ENCODE measurements around the gene C1RL.

C1RL gene

DNA sequence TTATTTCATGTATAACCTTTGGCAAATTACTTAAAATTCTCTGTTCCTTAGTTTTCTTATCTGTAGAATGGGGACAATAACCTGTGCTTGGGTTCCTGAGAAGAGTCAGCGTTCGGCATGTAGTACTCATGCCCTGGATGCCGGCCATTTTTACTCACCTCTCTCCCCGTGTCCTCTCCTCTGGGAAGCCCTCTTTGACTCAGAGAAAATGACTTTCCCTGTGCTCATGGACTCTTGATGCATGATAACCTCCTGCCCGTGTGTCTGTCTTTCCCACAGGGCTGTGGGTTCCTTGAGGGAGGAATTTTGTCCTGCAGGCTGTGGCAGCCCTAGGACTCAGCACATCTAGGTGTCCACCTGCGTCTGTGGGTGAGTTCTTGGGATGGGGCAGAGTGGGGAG lies 5.8 kb upstream of the C1RL start:
- TF ChIP-seq, protein P1, sequence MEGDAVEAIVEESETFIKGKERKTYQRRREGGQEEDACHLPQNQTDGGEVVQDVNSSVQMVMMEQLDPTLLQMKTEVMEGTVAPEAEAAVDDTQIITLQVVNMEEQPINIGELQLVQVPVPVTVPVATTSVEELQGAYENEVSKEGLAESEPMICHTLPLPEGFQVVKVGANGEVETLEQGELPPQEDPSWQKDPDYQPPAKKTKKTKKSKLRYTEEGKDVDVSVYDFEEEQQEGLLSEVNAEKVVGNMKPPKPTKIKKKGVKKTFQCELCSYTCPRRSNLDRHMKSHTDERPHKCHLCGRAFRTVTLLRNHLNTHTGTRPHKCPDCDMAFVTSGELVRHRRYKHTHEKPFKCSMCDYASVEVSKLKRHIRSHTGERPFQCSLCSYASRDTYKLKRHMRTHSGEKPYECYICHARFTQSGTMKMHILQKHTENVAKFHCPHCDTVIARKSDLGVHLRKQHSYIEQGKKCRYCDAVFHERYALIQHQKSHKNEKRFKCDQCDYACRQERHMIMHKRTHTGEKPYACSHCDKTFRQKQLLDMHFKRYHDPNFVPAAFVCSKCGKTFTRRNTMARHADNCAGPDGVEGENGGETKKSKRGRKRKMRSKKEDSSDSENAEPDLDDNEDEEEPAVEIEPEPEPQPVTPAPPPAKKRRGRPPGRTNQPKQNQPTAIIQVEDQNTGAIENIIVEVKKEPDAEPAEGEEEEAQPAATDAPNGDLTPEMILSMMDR (conservative IDR thresholded peaks at IDR 0.05; ENCODE audit: low read depth, low read length), result no peak
- DNase-seq (ENCODE audit: low read depth), result no peak
- H3K4me3 ChIP-seq (ENCODE audit: low read length), result no peak overlapping the region

DNA sequence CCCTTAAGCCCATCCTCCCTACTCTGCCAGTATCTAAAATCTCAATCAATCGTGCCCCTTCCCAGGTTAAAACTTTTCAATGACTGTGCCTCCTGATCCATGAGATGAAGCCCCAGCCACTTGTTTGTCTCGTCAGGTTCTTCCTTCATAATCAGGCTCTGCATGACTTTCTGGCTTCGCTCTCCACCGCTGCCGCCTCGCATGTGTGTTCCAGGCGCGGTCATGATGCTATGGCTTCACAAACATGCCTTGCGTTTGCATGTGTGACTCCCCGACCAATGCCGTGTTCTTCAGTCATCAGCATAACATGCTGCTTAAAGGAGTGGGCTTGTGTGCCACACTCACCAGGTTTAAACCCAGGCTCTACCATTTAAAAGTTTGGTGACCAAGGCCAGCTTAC lies 5.0 kb upstream of the C1RL start:
- no peak overlapping the region for H3K4me3 ChIP-seq (ENCODE audit: low read length)
- TF ChIP-seq, protein P1 (conservative IDR thresholded peaks at IDR 0.05; ENCODE audit: low read depth, low read length), result no peak
- DNase-seq (ENCODE audit: low read depth), result no peak

DNA sequence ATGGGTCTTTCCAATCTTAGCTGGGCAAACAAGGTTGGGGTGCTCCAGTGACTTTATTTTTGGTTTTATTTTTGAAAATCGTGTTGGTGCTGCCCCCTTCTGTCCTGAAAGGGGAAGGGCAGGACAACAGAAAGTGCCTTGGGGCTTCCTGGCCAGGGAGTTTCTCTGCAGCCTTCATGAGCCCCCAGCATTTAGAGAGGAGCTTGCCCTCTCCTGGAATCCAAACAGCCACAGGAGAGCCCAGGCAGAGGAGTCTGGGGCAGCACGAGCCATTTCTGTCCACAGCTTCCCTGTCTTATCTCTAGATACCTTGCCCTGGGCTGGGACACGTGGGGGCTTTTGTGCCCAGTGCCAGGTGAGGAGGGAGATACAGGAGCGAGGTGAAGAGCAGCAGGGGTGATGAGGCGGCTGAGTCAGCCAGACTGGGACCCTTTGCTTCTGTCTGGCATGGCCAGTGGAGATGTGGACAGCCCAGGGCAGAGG lies 4.4 kb upstream of the C1RL start:
- H3K4me3 ChIP-seq (ENCODE audit: low read length), result no peak overlapping the region
- TF ChIP-seq, protein P1 (conservative IDR thresholded peaks at IDR 0.05; ENCODE audit: low read depth, low read length), result peak; percentile 83
- no peak for DNase-seq (ENCODE audit: low read depth)

DNA sequence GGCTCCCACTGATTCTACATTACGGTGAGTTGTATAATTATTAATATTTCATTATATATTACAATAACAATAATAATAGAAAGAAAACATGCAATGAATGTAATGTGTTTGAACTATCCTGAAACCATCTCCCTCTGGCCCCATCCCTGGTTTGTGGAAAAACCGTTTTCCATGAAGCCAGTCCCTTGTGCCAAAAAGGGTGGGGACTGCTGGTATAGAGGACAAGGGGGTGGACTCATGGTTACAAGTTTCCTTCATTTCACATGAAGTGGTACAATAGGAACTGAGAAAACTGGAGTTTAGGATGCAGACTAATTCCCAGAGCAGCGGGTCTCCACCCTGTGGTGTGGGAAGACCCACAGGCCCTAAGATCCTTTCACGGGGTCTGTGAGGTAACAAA lies 3.0 kb upstream of the C1RL start:
- TF ChIP-seq, protein P1 (conservative IDR thresholded peaks at IDR 0.05; ENCODE audit: low read depth, low read length), result no peak
- DNase-seq (ENCODE audit: low read depth), result no peak
- H3K4me3 ChIP-seq (ENCODE audit: low read length), result no peak overlapping the region

DNA sequence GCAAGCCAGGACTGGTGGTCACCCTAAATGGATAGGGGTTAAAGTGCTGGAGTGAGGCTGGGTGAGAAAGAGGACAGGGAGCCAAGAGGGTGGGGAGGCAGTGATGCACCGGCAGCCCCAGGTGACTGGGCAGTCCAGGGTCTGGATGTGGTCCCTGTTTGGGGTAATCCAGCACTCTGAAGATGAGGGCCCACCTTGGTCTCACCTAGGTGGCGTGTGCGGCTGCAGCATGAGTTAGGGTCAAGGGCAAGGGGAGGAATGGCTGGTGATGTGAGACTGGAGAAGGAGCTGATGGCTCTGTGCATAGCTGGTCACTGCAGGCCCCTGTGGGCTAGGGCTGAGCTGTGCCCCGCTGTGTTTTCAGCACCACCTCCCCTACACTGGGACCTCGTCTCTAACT lies 1.6 kb upstream of the C1RL start:
- TF ChIP-seq, protein P1 (conservative IDR thresholded peaks at IDR 0.05; ENCODE audit: low read depth, low read length), result no peak
- no peak for DNase-seq (ENCODE audit: low read depth)
- no peak overlapping the region for H3K4me3 ChIP-seq (ENCODE audit: low read length)

DNA sequence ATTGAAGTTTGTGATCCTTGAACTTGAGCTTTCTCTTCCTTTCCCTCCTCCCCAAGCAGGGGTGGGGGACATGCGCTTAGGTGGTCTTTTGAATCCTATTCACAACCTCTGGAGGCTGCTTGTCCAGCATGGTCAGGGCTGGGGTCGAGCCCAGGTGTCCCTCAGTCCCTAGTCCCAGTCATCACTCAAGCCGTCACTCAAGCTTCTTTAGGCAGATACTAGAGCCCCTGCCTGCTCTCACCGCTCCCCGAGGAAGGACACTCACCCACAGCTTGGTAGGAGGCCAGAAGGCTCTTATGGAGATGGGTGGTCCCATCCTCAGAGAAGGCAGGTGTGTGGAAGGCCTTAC lies 532 bp upstream of the C1RL start:
- peak overlapping the region; percentile 78 for H3K4me3 ChIP-seq (ENCODE audit: low read length)
- no peak for DNase-seq (ENCODE audit: low read depth)
- TF ChIP-seq, protein P1 (conservative IDR thresholded peaks at IDR 0.05; ENCODE audit: low read depth, low read length), result no peak

DNA sequence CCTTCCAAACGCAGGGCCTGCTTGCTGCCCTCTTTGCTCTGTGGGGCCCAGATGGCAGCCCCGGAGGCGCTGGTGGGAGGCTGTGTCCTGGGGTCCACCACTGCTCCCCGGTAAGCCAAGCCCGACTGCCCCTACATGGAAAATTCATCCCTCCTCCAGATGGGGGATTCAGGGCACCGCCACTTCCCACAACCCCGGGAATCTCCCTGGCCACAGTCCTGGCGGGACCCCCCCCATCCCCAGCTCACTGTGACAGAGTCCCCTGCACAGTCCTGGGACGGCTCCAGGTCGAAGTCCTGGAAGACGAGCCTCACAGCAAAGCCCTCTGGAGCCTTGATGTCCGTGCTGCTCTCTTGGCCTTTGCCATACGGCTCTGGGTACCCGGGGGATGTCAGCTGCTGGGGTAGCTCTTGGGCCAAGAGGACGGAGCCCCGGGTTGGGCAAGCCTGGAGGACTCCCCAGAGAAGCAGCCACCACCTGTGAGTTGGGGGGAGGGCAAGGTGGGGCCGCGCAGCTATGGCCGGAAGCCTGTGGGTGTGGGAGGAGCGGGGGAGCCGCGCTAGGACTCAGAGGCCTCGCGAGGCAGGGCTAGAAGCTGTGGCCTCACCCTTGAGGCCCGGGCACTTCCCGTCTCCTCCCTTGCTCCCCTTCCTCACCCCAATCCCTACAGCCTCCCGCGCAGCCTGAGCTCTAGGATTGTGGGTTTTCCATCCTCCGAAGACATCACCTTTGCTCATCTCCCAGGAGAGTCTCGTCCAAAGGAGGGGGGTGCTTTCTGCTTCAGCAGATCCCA lies 815 bp downstream of the C1RL start:
- DNase-seq (ENCODE audit: low read depth), result no peak
- TF ChIP-seq, protein P1 (conservative IDR thresholded peaks at IDR 0.05; ENCODE audit: low read depth, low read length), result no peak
- H3K4me3 ChIP-seq (ENCODE audit: low read length), result peak overlapping the region; percentile 78

Measured in retinal pigment epithelial cell (primary cell).